ENCODE measurements around the gene SEMA3B. TPM values are rescaled to one million over a fixed set of nuclear protein-coding genes. Genes with fewer than 3 reads are reported as not detected.

Gene SEMA3B
- total and polyA plus RNA-seq, 9 of the 15 experiments (the other 6 are each of a cell fraction or from before 2014, with no cell fraction given) = 0.03 to 1.8 (median 0.55) TPM; not detected in 1

- Histone ChIP-seq H3K9me1 (ENCODE audit: control insufficient read depth, insufficient read depth, low read length) (no peaks in the 10 kb centered on the region), H3K27ac (ENCODE audit: extremely low read depth, low read depth, low read length) (no peak overlapping the region), H3K36me3 (ENCODE audit: control insufficient read depth, insufficient read depth, low read length) (no peaks in the 10 kb centered on the region), H3K4me3 (no peak overlapping the region), H3K4me2 (ENCODE audit: insufficient read depth, low read length) (no peak overlapping the region), H3K27me3 (ENCODE audit: control insufficient read depth in 2 of 2, insufficient read depth in 2 of 2, low read length in 2 of 2) (no peaks in the 10 kb centered on the region), H2AFZ (ENCODE audit: low read depth, low read length) (no peak overlapping the region), H3K79me2 (ENCODE audit: control insufficient read depth, insufficient read depth, low read length) (no peaks in the 10 kb centered on the region), H4K20me1 (replicated peaks; ENCODE audit: control insufficient read depth, insufficient read depth, low read length) (no peaks in the 10 kb centered on the region; the same call in 1 of the 2 replicates), H3K9ac (ENCODE audit: insufficient read depth in 1 of 2, low read depth in 2 of 2, low read length in 2 of 2) (no peak overlapping the region), H3K4me1 (replicated peaks in 1 of 2; ENCODE audit: control insufficient read depth in 2 of 2, insufficient read depth in 2 of 2, low read length in 2 of 2) (peaks cover 4 to 46% of the 10 kb centered on the region in 2 experiments; a peak in 3 of 5 replicates), H3K9me3 (replicated peaks; ENCODE audit: control insufficient read depth, insufficient read depth, low read depth, low read length) (no peaks in the 10 kb centered on the region)
- TF ChIP-seq GATAD2B (IDR thresholded peaks at IDR 0.05; ENCODE audit: borderline replicate concordance) (no peak), ZBTB33 (CRISPR knock-in tag; IDR thresholded peaks at IDR 0.05) (peak; percentile 59; the same call in 1 of the 2 replicates), RCOR1 (IDR thresholded peaks at IDR 0.05; ENCODE audit: borderline replicate concordance in 1 of 2, low read depth in 2 of 2, low read length in 2 of 2) (no peak)
- 59% methylated on average over 10 of the region's 65 CpGs for WGBS (ENCODE audit: insufficient coverage, low coverage, missing lambda C conversion rate)
- POLR2A ChIA-PET = interaction anchor here (1.0 kb wide), 1 partner anchor 40 kb away, joined by 3 read pairs; no protein-coding TSS in a partner anchor
- no peak for ATAC-seq
- intact Hi-C loops (cut with micrococcal nuclease) = no loop called here
- FAIRE-seq = no peak
- BruUV-seq (replicated peaks) = no TSS peak
- CTCF ChIA-PET (ENCODE audit: low intra/inter-chr PET ratio) = interaction anchor here (1.7 to 3.1 kb wide), 2 partner anchors 49 to 81 kb away, joined by 6 to 34 read pairs; no protein-coding TSS in a partner anchor
- no peak for DNase-seq (ENCODE audit: extremely low read depth in 1 of 4, low spot score in 3 of 4)
- in situ Hi-C loops (cut with MboI) = no loop called here
These were observed 6.4 kb downstream of the SEMA3B start for GRCh38 chr3:50275141-50275995.
